GM12878 (cell line): ENCODE results near the gene IL17RC. TPM values are rescaled to one million over a fixed set of nuclear protein-coding genes. Genes with fewer than 3 reads are reported as not detected.

Experiments
- ATAC-seq: fragments of 200-7000 bp; cut with Tn5 transposase; 3 replicates; pipeline ENCODE4 v1.9.1; 2020; ENCODE audit warnings: mild to moderate bottlenecking, moderate library complexity
- BruUV-seq: library from RNA; stranded (reverse); fragments of 400-500 nt; replicated peaks from 2 replicates; lab custom pipeline; 2021; lab: Mats Ljungman, UMichigan
- CTCF ChIA-PET: fragments of 300-600 bp; sonication (Branson Sonifier 250); formaldehyde crosslinking; extraction: SDS; loops from one replicate; lab custom pipeline; 2021; ENCODE audit warnings: inconsistent platforms; lab: Yijun Ruan, JAX
- POLR2A ChIA-PET: fragments of 350-600 bp; formaldehyde crosslinking; extraction: SDS; loops from one replicate; lab custom pipeline; 2021; ENCODE audit warnings: inconsistent platforms; lab: Charles Lee
- RAD21 ChIA-PET: fragments of 300-600 bp; sonication (Branson Sonifier 250); formaldehyde crosslinking; loops from one replicate; lab custom pipeline; 2023; ENCODE audit warnings: antibody characterized with exemption; ENCODE audit not compliant: unreplicated experiment; lab: Charles Lee
- SMC1A ChIA-PET: fragments of 300-600 bp; sonication (Branson Sonifier 250); formaldehyde crosslinking; loops from one replicate; lab custom pipeline; 2023; ENCODE audit not compliant: unreplicated experiment, uncharacterized antibody; lab: Charles Lee
- DNase-seq: peaks from one replicate; pipeline ENCODE4 v3.0.0-alpha.2; 2011; ENCODE audit warnings: low read depth, low spot score
- FAIRE-seq: peaks from 3 replicates; lab custom pipeline; 2011; peaks lifted over from hg19 to GRCh38; lab: Jason Lieb, UNC
- H2AFZ ChIP-seq: 2 replicates; pipeline ENCODE4 v1.6.0; 2011; ENCODE audit warnings: low read depth, low read length, control low read depth; ENCODE audit not compliant: control insufficient read depth
- H3K27ac ChIP-seq: 2 replicates; pipeline ENCODE4 v1.5.1; 2011; ENCODE audit warnings: control low read depth; ENCODE audit not compliant: control insufficient read depth, insufficient read depth
- H3K27me3 ChIP-seq, 2 experiments: replicated peaks in 1 of 2; 2 replicates each; pipeline versions ENCODE4 v1.6.0 to v1.6.1; 2011; ENCODE audit warnings: low read length in 1 of 2; ENCODE audit not compliant: control insufficient read depth in 2 of 2, insufficient read depth in 2 of 2
- H3K36me3 ChIP-seq, 2 experiments: 2 replicates each; pipeline ENCODE4 v1.5.1; 2011; ENCODE audit warnings: low read length in 1 of 2; ENCODE audit not compliant: control insufficient read depth in 2 of 2, insufficient read depth in 2 of 2
- H3K4me1 ChIP-seq: 2 replicates; pipeline ENCODE4 v1.6.1; 2011; ENCODE audit warnings: mild to moderate bottlenecking, low read length, moderate library complexity, mixed read lengths; ENCODE audit not compliant: control insufficient read depth, insufficient read depth
- H3K4me2 ChIP-seq: 2 replicates; pipeline ENCODE4 v1.6.0; 2011; ENCODE audit warnings: control low read depth; ENCODE audit not compliant: control insufficient read depth, insufficient read depth
- H3K4me3 ChIP-seq: fragments of 200-600 bp; sonication (generic); 2 replicates; pipeline ENCODE4 v1.5.1; 2016
- H3K79me2 ChIP-seq: 2 replicates; pipeline ENCODE4 v1.6.0; 2011; ENCODE audit warnings: low read length; ENCODE audit not compliant: control insufficient read depth, insufficient read depth
- H3K9ac ChIP-seq: 2 replicates; pipeline ENCODE4 v1.8.0; 2011; ENCODE audit warnings: low read length, control low read depth, mixed read lengths; ENCODE audit not compliant: control insufficient read depth, insufficient read depth
- H3K9me3 ChIP-seq: replicated peaks from 3 replicates; pipeline ENCODE4 v1.5.1; 2011; ENCODE audit warnings: mild to moderate bottlenecking, low read length; ENCODE audit not compliant: control insufficient read depth, insufficient read depth
- H4K20me1 ChIP-seq: 2 replicates; pipeline ENCODE4 v1.6.0; 2011; ENCODE audit not compliant: control insufficient read depth, insufficient read depth
- DPF2 ChIP-seq: fragments of 450-650 bp; IDR thresholded peaks from 2 replicates; pipeline ENCODE4 v1.6.1; 2017; ENCODE audit warnings: mild to moderate bottlenecking
- MAX ChIP-seq: IDR thresholded peaks from 2 replicates; pipeline ENCODE4 v1.6.1; 2012; ENCODE audit warnings: low read depth, low read length, improper control_type of control experiment
- NFIC ChIP-seq: IDR thresholded peaks from 2 replicates; pipeline ENCODE4 v1.6.1; 2012; ENCODE audit warnings: low read depth, mild to moderate bottlenecking, inconsistent platforms, low read length, moderate library complexity
- POU2F2 ChIP-seq: IDR thresholded peaks from 3 replicates; pipeline ENCODE4 v1.6.1; 2011; ENCODE audit warnings: low read depth, mild to moderate bottlenecking, low read length, borderline replicate concordance
- RB1 ChIP-seq: fragments of 450-650 bp; formaldehyde crosslinking; IDR thresholded peaks from 2 replicates; pipeline ENCODE4 v1.6.1; 2017; ENCODE audit warnings: mild to moderate bottlenecking, borderline replicate concordance
- REST ChIP-seq: IDR thresholded peaks from 2 replicates; pipeline ENCODE4 v1.6.1; 2012; ENCODE audit warnings: mild to moderate bottlenecking, low read depth, low read length
- SP1 ChIP-seq: IDR thresholded peaks from one replicate; pipeline ENCODE4 v1.6.1; 2011; ENCODE audit warnings: low read depth, low read length
- SUPT20H ChIP-seq: IDR thresholded peaks from 2 replicates; pipeline ENCODE4 v1.6.1; 2011; ENCODE audit warnings: low read depth, mild to moderate bottlenecking, low read length, moderate library complexity, borderline replicate concordance; ENCODE audit not compliant: control insufficient read depth
- ZBTB40 ChIP-seq: fragments of 450-650 bp; IDR thresholded peaks from 2 replicates; pipeline ENCODE4 v1.6.1; 2016; ENCODE audit warnings: mild to moderate bottlenecking, moderate library complexity, borderline replicate concordance
- WGBS: methylation state at CpG from one replicate; pipeline ENCODE4 v1.1.6; 2016; ENCODE audit warnings: low lambda C conversion rate; ENCODE audit not compliant: insufficient replicate concordance, insufficient coverage; ENCODE audit errors: missing lambda C conversion rate; 5-methylcytosine and 5-hydroxymethylcytosine counted together
- in situ Hi-C: fragments of 300-500 bp; cut with MboI; formaldehyde crosslinking; loops from 9 replicates; pipeline ENCODE4 v1.14.3; 2018; ENCODE audit warnings: mixed read lengths
- intact Hi-C: fragments of 100-400 bp; cut with micrococcal nuclease; formaldehyde crosslinking; loops from one replicate; pipeline ENCODE4 v1.14.2; 2022; ENCODE audit not compliant: unreplicated experiment
- polyA plus RNA-seq, 11 experiments: library from polyadenylated mRNA; depleted of rRNA in 4 of 11; unstranded in 6 of 11; stranded (reverse) in 5 of 11; fragments of >200 nt; fragmentation: Nextera tagmentation in 4 of 11; fragmentation: Illumina TruSeq in 1 of 11; extraction: Ambion mirVana in 4 of 11; extraction: Trizol in 1 of 11; gene quantifications; 1 replicate in 1 of 11; 2 replicates in 10 of 11; pipeline versions ENCODE4 v1.2.1 to v1.2.3, GENCODE V29; 2011 to 2016; ENCODE audit warnings: inconsistent platforms in 2 of 11, missing spikeins in 2 of 11, low read depth in 1 of 11
- total RNA-seq, 4 experiments: library from RNA; depleted of rRNA in 3 of 4; stranded (reverse); fragments of >200 nt in 3 of 4; fragmentation: Illumina TruSeq in 1 of 4; extraction: Trizol in 1 of 4; gene quantifications; 2 replicates each; pipeline versions ENCODE4 v1.2.1 to v1.2.3, GENCODE V29; 2013 to 2021

IL17RC gene
- total and polyA plus RNA-seq, 10 of the 15 experiments (the other 5 are each of a cell fraction or from before 2014, with no cell fraction given), result 0.07 to 4.4 (median 0.34) TPM; not detected in 3

DNA sequence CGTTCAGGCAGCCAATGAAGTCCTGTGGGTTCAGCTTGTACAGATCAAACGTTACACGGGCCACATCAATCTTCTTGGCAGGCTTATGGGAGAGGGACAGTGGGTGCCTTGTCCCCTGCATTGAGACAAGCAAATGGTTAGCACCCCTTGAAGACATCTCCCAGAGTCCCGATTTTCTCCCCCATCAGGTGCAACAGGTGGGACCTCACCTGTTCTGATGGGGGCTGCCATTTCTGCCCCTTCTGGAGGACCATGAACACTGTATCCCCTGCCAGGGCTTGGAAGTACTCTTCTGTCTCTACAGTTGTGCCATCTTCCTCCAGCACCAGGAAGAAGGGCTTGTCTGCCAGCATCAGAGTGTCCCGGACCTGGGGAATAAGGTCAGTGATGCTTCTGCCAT, 46.9 kb upstream of the IL17RC start:
- ChIA-PET RAD21 (no interaction called here), CTCF (interaction anchor here (1.0 to 1.1 kb wide), 2 partner anchors 10 to 14 kb away, joined by 3 read pairs; partner anchors contain the start of gene CIDEC), SMC1A (no interaction called here), POLR2A (no interaction called here)
- no peaks in the 10 kb centered on the region for H4K20me1 ChIP-seq
- ATAC-seq, result no peak
- no peak overlapping the region for H3K4me3 ChIP-seq
- no peak overlapping the region for H3K27ac ChIP-seq
- H3K4me1 ChIP-seq, result no peaks in the 10 kb centered on the region
- no peak overlapping the region for H3K4me2 ChIP-seq
- H3K79me2 ChIP-seq, result no peaks in the 10 kb centered on the region
- no peak for FAIRE-seq
- no peak overlapping the region for H3K9ac ChIP-seq
- 55% methylated on average over 5 of the region's 5 CpGs for WGBS
- no peaks in the 10 kb centered on the region for H3K36me3 ChIP-seq
- in situ Hi-C loops, result no loop called here
- H3K27me3 ChIP-seq, result no peaks in the 10 kb centered on the region
- TF ChIP-seq MAX, result no peak
- TF ChIP-seq NFIC, result no peak
- no peak for TF ChIP-seq SUPT20H
- TF ChIP-seq RB1, result no peak
- TF ChIP-seq SP1, result no peak
- no peak for TF ChIP-seq ZBTB40
- TF ChIP-seq POU2F2, result no peak
- no peak for TF ChIP-seq DPF2
- no peak for TF ChIP-seq REST
- no peak overlapping the region for H2AFZ ChIP-seq
- no TSS peak for BruUV-seq
- no peaks in the 10 kb centered on the region for H3K9me3 ChIP-seq
- intact Hi-C loops, result no loop called here
- no peak for DNase-seq
